Measurements from ENCODE around the gene RINL.

- TF ChIP-seq, protein P1, sequence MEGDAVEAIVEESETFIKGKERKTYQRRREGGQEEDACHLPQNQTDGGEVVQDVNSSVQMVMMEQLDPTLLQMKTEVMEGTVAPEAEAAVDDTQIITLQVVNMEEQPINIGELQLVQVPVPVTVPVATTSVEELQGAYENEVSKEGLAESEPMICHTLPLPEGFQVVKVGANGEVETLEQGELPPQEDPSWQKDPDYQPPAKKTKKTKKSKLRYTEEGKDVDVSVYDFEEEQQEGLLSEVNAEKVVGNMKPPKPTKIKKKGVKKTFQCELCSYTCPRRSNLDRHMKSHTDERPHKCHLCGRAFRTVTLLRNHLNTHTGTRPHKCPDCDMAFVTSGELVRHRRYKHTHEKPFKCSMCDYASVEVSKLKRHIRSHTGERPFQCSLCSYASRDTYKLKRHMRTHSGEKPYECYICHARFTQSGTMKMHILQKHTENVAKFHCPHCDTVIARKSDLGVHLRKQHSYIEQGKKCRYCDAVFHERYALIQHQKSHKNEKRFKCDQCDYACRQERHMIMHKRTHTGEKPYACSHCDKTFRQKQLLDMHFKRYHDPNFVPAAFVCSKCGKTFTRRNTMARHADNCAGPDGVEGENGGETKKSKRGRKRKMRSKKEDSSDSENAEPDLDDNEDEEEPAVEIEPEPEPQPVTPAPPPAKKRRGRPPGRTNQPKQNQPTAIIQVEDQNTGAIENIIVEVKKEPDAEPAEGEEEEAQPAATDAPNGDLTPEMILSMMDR (IDR thresholded peaks at IDR 0.05), result no peak
- TF ChIP-seq POLR2A (IDR thresholded peaks at IDR 0.05), result no peak
Observed at GRCh38 chr19:38856813-38857212, 21.3 kb downstream of the RINL start.
